H1 (cell line): ENCODE results near the gene CAMSAP3. TPM values are rescaled to one million over a fixed set of nuclear protein-coding genes. Genes with fewer than 3 reads are reported as not detected.

Experiments
- CTCF ChIA-PET: fragments of 300-600 bp; sonication (Branson Sonifier 250); formaldehyde crosslinking; loops from one replicate; lab custom pipeline; 2021; ENCODE audit not compliant: partially characterized antibody; lab: Charles Lee
- POLR2A ChIA-PET: fragments of 300-600 bp; sonication (Branson Sonifier 250); formaldehyde crosslinking; loops from one replicate; lab custom pipeline; 2021; ENCODE audit warnings: inconsistent platforms; ENCODE audit not compliant: partially characterized antibody; lab: Charles Lee
- DNase-seq, 2 experiments: peaks; one replicate each; pipeline versions ENCODE4 v3.0.0 to v3.0.0-alpha.2; 2010 to 2022; ENCODE audit warnings: low spot score in 2 of 2, low read depth in 1 of 2, mixed read lengths in 1 of 2
- FAIRE-seq: peaks from 2 replicates; lab custom pipeline; 2011; peaks lifted over from hg19 to GRCh38; lab: Jason Lieb, UNC
- H2AFZ ChIP-seq: 2 replicates; pipeline ENCODE4 v1.8.1; 2012; ENCODE audit warnings: low read length, inconsistent platforms
- H2AK5ac ChIP-seq: 2 replicates; pipeline ENCODE4 v1.6.1; 2013; ENCODE audit warnings: low read depth, low read length
- H2BK120ac ChIP-seq: replicated peaks from 2 replicates; pipeline ENCODE3; 2013; ENCODE audit warnings: low read depth, low read length, inconsistent platforms
- H2BK12ac ChIP-seq: 2 replicates; pipeline ENCODE4 v1.6.1; 2013; ENCODE audit warnings: low read depth, low read length
- H2BK15ac ChIP-seq: 2 replicates; pipeline ENCODE4 v1.6.1; 2013; ENCODE audit warnings: low read length
- H2BK20ac ChIP-seq: 2 replicates; pipeline ENCODE4 v1.6.1; 2013; ENCODE audit warnings: low read length
- H2BK5ac ChIP-seq: 2 replicates; pipeline ENCODE4 v1.6.1; 2013; ENCODE audit warnings: low read depth, low read length
- H3K14ac ChIP-seq: 2 replicates; pipeline ENCODE4 v1.6.1; 2013; ENCODE audit warnings: inconsistent platforms; ENCODE audit not compliant: insufficient read length
- H3K18ac ChIP-seq: 2 replicates; pipeline ENCODE4 v1.6.1; 2013; ENCODE audit warnings: low read length; ENCODE audit errors: extremely low read depth
- H3K23ac ChIP-seq: 2 replicates; pipeline ENCODE4 v1.6.1; 2013; ENCODE audit warnings: inconsistent platforms; ENCODE audit not compliant: insufficient read length
- H3K23me2 ChIP-seq: 2 replicates; pipeline ENCODE4 v1.6.1; 2013; ENCODE audit warnings: low read depth, low read length
- H3K27ac ChIP-seq: 2 replicates; pipeline ENCODE4 v1.6.1; 2011; ENCODE audit warnings: low read depth, low read length, inconsistent platforms
- H3K27me3 ChIP-seq, 4 experiments: replicated peaks in 1 of 4; 1 replicate in 1 of 4; 2 replicates in 3 of 4; pipeline versions ENCODE4 v1.6.1 to v1.8.1; 2011 to 2013; ENCODE audit warnings: low read length in 3 of 4, mild to moderate bottlenecking in 3 of 4, inconsistent platforms in 2 of 4, mixed read lengths in 2 of 4, moderate library complexity in 1 of 4; ENCODE audit not compliant: control insufficient read depth in 3 of 4, insufficient read depth in 3 of 4; ENCODE audit errors: extremely low read depth in 1 of 4
- H3K36me3 ChIP-seq, 4 experiments: 2 replicates each; pipeline versions ENCODE4 v1.6.1 to v1.8.1; 2011 to 2013; ENCODE audit warnings: mild to moderate bottlenecking in 4 of 4, low read length in 3 of 4, moderate library complexity in 2 of 4, control low read depth in 1 of 4, inconsistent platforms in 1 of 4; ENCODE audit not compliant: insufficient read depth in 4 of 4, control insufficient read depth in 2 of 4
- H3K4ac ChIP-seq: replicated peaks from 2 replicates; pipeline ENCODE3; 2013; ENCODE audit warnings: low read length, low read depth, mixed read lengths, inconsistent platforms; ENCODE audit not compliant: insufficient read length
- H3K4me1 ChIP-seq, 4 experiments: replicated peaks in 1 of 4; 1 replicate in 1 of 4; 2 replicates in 3 of 4; pipeline versions ENCODE4 v1.6.1 to v1.8.1; 2011 to 2013; ENCODE audit warnings: low read length in 3 of 4, inconsistent platforms in 2 of 4, mixed read lengths in 1 of 4; ENCODE audit not compliant: insufficient read depth in 4 of 4, control insufficient read depth in 3 of 4
- H3K4me2 ChIP-seq, 2 experiments: 2 replicates each; pipeline versions ENCODE4 v1.6.1 to v1.8.1; 2011 to 2013; ENCODE audit warnings: low read depth in 2 of 2, low read length in 2 of 2, control low read depth in 1 of 2, inconsistent platforms in 1 of 2, mild to moderate bottlenecking in 1 of 2; ENCODE audit not compliant: insufficient read depth in 1 of 2
- H3K4me3 ChIP-seq, 4 experiments: fragments of 200-600, 300-600 bp in 1 of 4; sonication (generic), shearing (Covaris generic), sonication (Bioruptor Twin) in 1 of 4; 2 replicates each; pipeline versions ENCODE4 v1.5.1 to v1.8.1; 2011 to 2016; ENCODE audit warnings: low read length in 4 of 4, low read depth in 3 of 4, control low read depth in 2 of 4, inconsistent platforms in 2 of 4, mild to moderate bottlenecking in 2 of 4, mixed read lengths in 1 of 4, moderate library complexity in 1 of 4; ENCODE audit not compliant: insufficient read depth in 2 of 4; ENCODE audit errors: extremely low read depth in 1 of 4
- H3K56ac ChIP-seq: replicated peaks from 2 replicates; pipeline ENCODE3; 2013; ENCODE audit warnings: low read depth, mild to moderate bottlenecking, mixed read lengths, low read length, inconsistent platforms; ENCODE audit not compliant: insufficient read length
- H3K79me1 ChIP-seq: 2 replicates; pipeline ENCODE4 v1.6.1; 2013; ENCODE audit warnings: low read depth, low read length, control low read depth
- H3K79me2 ChIP-seq, 2 experiments: 2 replicates each; pipeline versions ENCODE4 v1.6.1 to v1.8.1; 2012 to 2013; ENCODE audit warnings: low read length in 2 of 2, mild to moderate bottlenecking in 2 of 2, inconsistent platforms in 1 of 2; ENCODE audit not compliant: insufficient read depth in 2 of 2, control insufficient read depth in 1 of 2
- H3K9ac ChIP-seq, 4 experiments: replicated peaks in 1 of 4; 1 replicate in 1 of 4; 2 replicates in 3 of 4; pipeline versions ENCODE4 v1.6.1 to v1.8.1; 2011 to 2013; ENCODE audit warnings: low read depth in 3 of 4, low read length in 3 of 4, control low read depth in 2 of 4, mild to moderate bottlenecking in 2 of 4, moderate library complexity in 2 of 4, inconsistent platforms in 1 of 4; ENCODE audit errors: extremely low read depth in 1 of 4
- H3K9me3 ChIP-seq, 2 experiments: 2 replicates each; pipeline versions ENCODE4 v1.6.1 to v1.8.1; 2012 to 2013; ENCODE audit warnings: mild to moderate bottlenecking in 2 of 2, moderate library complexity in 2 of 2, control low read depth in 1 of 2, inconsistent platforms in 1 of 2, low read depth in 1 of 2, low read length in 1 of 2, mixed read lengths in 1 of 2; ENCODE audit not compliant: insufficient read depth in 2 of 2
- H4K20me1 ChIP-seq, 2 experiments: replicated peaks in 1 of 2; 2 replicates each; pipeline versions ENCODE3 to v1.8.1; 2011 to 2013; ENCODE audit warnings: inconsistent platforms in 2 of 2, low read length in 2 of 2, mild to moderate bottlenecking in 1 of 2; ENCODE audit not compliant: insufficient read depth in 2 of 2, control insufficient read depth in 1 of 2
- H4K5ac ChIP-seq: 2 replicates; pipeline ENCODE4 v1.6.1; 2013; ENCODE audit warnings: low read length, low read depth, mixed read lengths, inconsistent platforms; ENCODE audit not compliant: insufficient read length
- H4K8ac ChIP-seq: 2 replicates; pipeline ENCODE4 v1.8.0; 2013; ENCODE audit warnings: mild to moderate bottlenecking, moderate library complexity, low read length, inconsistent platforms; ENCODE audit not compliant: insufficient read depth; ENCODE audit errors: extremely low read depth
- H4K91ac ChIP-seq: replicated peaks from 2 replicates; pipeline ENCODE3; 2013; ENCODE audit warnings: low read length, mixed read lengths, inconsistent platforms; ENCODE audit not compliant: insufficient read length
- CBX5 ChIP-seq: fragments of 300-800, 300-1000 bp; sonication (generic); IDR thresholded peaks from 2 replicates; pipeline ENCODE4 v1.7.1; 2016; ENCODE audit warnings: antibody characterized with exemption, low read length, low read depth
- CHD1 ChIP-seq: IDR thresholded peaks from 2 replicates; pipeline ENCODE4 v1.6.1; 2012; ENCODE audit warnings: low read depth, low read length, improper control_type of control experiment
- CHD2 ChIP-seq: IDR thresholded peaks from 2 replicates; pipeline ENCODE4 v1.6.1; 2012; ENCODE audit warnings: low read length, improper control_type of control experiment
- CTBP2 ChIP-seq: IDR thresholded peaks from 2 replicates; pipeline ENCODE4 v1.7.0; 2011; ENCODE audit warnings: borderline replicate concordance, mild to moderate bottlenecking, moderate library complexity, mixed read lengths, low read length; ENCODE audit not compliant: insufficient read depth, insufficient read length
- CTCF ChIP-seq, 3 experiments: IDR thresholded peaks; 1 replicate in 2 of 3; 2 replicates in 1 of 3; pipeline versions ENCODE4 v1.5.1 to v1.6.1; 2011; ENCODE audit warnings: low read length in 3 of 3, mild to moderate bottlenecking in 3 of 3, inconsistent platforms in 2 of 3, low read depth in 1 of 3, moderate library complexity in 1 of 3; ENCODE audit not compliant: insufficient read depth in 1 of 3; ENCODE audit errors: control extremely low read depth in 1 of 3
- JUN ChIP-seq: IDR thresholded peaks from 2 replicates; pipeline ENCODE4 v1.6.1; 2011; ENCODE audit warnings: low read depth, mild to moderate bottlenecking, improper control_type of control experiment, low read length
- SRF ChIP-seq: IDR thresholded peaks from 2 replicates; pipeline ENCODE4 v1.6.1; 2011; ENCODE audit warnings: mild to moderate bottlenecking, low read depth, low read length, moderate library complexity
- WGBS, 2 experiments: shearing (Covaris generic) in 1 of 2; methylation state at CpG; one replicate each; pipeline versions ENCODE4 v1.1.6 to v1.1.7; 2013 to 2015; ENCODE audit warnings: low lambda C conversion rate in 2 of 2, mixed read lengths in 2 of 2, inconsistent platforms in 1 of 2, low coverage in 1 of 2, missing lambda C conversion rate in 1 of 2; ENCODE audit not compliant: insufficient replicate concordance in 2 of 2, insufficient coverage in 1 of 2, insufficient read length in 1 of 2; ENCODE audit errors: extremely low coverage in 1 of 2, missing lambda C conversion rate in 1 of 2; 5-methylcytosine and 5-hydroxymethylcytosine counted together
- polyA plus RNA-seq, 7 experiments: library from polyadenylated mRNA; depleted of rRNA in 3 of 7; stranded (reverse) in 5 of 7; unstranded in 2 of 7; fragments of >200 nt in 5 of 7; fragments of 200-250 nt in 2 of 7; gene quantifications; 1 replicate in 5 of 7; 2 replicates in 1 of 7; 4 replicates in 1 of 7; pipeline versions ENCODE4 v1.2.1 to v1.2.3, GENCODE V29; 2011 to 2013; ENCODE audit warnings: missing spikeins in 2 of 7, mixed read lengths in 2 of 7
- total RNA-seq: library from RNA; stranded (reverse); fragmentation: NEBNext Ultra II Directional; extraction: Animal tissue kit (Norgen Biotek cat#: 25700); gene quantifications from 2 replicates; pipeline ENCODE4 v1.2.1, GENCODE V29; 2021
- TF ChIP-seq, protein P1 (sequence below): IDR thresholded peaks from 2 replicates; pipeline ENCODE4 v1.6.1; 2012; ENCODE audit warnings: inconsistent platforms

CAMSAP3 gene
- total and polyA plus RNA-seq, 2 of the 8 experiments (the other 6 are each of a cell fraction or from before 2014, with no cell fraction given) = 11.4 to 30.4 TPM

DNA sequence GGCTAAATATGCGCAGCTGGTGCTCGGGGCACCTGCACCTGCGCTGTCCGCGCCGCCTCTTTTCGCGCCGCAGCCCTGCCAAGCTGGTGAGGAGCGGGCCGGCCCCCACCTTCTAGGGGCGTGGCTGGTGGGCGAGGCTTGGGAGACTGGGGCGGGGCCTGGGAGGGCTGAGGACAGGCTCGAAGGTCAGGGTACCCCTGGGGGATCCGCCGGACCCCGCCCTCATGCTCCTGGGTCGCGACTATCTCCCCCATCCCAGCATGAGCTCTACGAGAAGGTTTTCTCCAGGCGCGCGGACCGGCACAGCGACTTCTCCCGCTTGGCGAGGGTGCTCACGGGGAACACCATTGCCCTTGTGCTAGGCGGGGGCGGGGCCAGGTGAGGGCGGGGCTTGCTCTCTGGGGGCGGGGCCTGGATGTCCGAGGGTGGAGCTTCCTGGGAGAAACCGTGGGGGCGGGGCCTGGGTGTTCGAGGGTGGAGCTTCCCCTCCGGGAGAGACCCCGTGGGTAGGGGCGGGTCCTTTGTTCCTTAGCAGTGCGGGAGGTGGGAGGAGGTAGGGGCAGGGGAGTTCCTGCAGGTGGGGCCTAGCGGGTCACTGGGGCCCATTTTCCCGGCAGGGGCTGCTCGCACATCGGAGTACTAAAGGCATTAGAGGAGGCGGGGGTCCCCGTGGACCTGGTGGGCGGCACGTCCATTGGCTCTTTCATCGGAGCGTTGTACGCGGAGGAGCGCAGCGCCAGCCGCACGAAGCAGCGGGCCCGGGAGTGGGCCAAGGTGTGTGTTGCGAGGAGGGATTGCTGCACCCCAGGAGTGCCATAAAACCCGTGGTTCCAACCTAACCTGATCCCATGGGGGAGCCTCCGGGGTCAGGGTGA, 40.4 kb upstream of the CAMSAP3 start:
- Histone ChIP-seq H3K4me2 (peak overlapping the region; percentile 47 to 59), H3K36me3 (peaks cover 10 to 34% (median 21%) of the 10 kb centered on the region in 4 experiments), H3K14ac (no peak overlapping the region), H2BK20ac (no peak overlapping the region), H3K4me3 (peak overlapping the region in 3 of 4 experiments; percentile 10 to 56 (median 55); a peak in 5 of 8 replicates), H2BK12ac (no peak overlapping the region), H2AK5ac (no peak overlapping the region), H4K5ac (peak overlapping the region; percentile 87), H3K4me1 (peaks cover 0 to 11% (median 7%) of the 10 kb centered on the region in 4 experiments; a peak in 5 of 7 replicates), H3K23ac (no peak overlapping the region), H3K27me3 (no peaks in the 10 kb centered on the region), H3K23me2 (peaks cover 2% of the 10 kb centered on the region; the same call in 1 of the 2 replicates), H4K8ac (peak overlapping the region; percentile 46; the same call in 1 of the 2 replicates), H4K20me1 (peaks cover 0 to 10% of the 10 kb centered on the region in 2 experiments), H3K9me3 (no peaks in the 10 kb centered on the region), H2BK15ac (no peak overlapping the region), H3K56ac (no peak overlapping the region), H2BK120ac (no peak overlapping the region), H3K18ac (peak overlapping the region; percentile 87), H3K9ac (no peak overlapping the region; a peak in 1 of 7 replicates), H3K27ac (no peak overlapping the region), H3K79me1 (no peaks in the 10 kb centered on the region), H3K4ac (no peak overlapping the region), H2AFZ (no peak overlapping the region), H3K79me2 (no peaks in the 10 kb centered on the region), H2BK5ac (no peak overlapping the region; the same call in 1 of the 2 replicates), H4K91ac (no peak overlapping the region)
- FAIRE-seq = no peak
- POLR2A ChIA-PET = interaction anchor here (0.6 to 1.8 kb wide), 10 partner anchors 10 to 74 kb away, joined by 3 to 8 read pairs (median 3); partner anchors contain the start of genes CAMSAP3, PET100, PNPLA6 and XAB2
- DNase-seq = peak; percentile 73 to 95
- 72% methylated on average over 28 of the region's 62 CpGs; no CpG with 5 or more reads in 1 of the 2 experiments for WGBS, 2 experiments
- CTCF ChIA-PET = interaction anchor here (0.7 to 1.3 kb wide), 6 partner anchors 11 to 314 kb away, joined by 3 to 5 read pairs (median 4); partner anchors contain the start of gene ZNF358
- TF ChIP-seq CBX5 = no peak
- TF ChIP-seq, protein P1, sequence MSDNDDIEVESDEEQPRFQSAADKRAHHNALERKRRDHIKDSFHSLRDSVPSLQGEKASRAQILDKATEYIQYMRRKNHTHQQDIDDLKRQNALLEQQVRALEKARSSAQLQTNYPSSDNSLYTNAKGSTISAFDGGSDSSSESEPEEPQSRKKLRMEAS = no peak
- TF ChIP-seq CHD1 = no peak
- TF ChIP-seq SRF = no peak
- TF ChIP-seq CHD2 = no peak
- no peak for TF ChIP-seq CTCF (IDR thresholded peaks at IDR 0.05; ENCODE audit: control extremely low read depth in 1 of 3, insufficient read depth in 1 of 3, low read depth in 1 of 3, low read length in 3 of 3)
- no peak for TF ChIP-seq CTBP2
- no peak for TF ChIP-seq JUN
